Stimulated activated CD8-positive, alpha-beta memory T cell treated with anti-CD3 and anti-CD28 coated beads, Interleukin-15, amount 100 ng/mL, for 1 hour (primary cell): Measurements from ENCODE around the gene SPRED1.

ENCODE experiments used
- DNase-seq: peaks from one replicate; pipeline ENCODE4 v3.0.0-alpha.2; 2020; ENCODE audit warnings: low read depth

The SPRED1 gene

GRCh38 chr15:38362355-38362754 is 109.7 kb downstream of the SPRED1 start:
- DNase-seq, result no peak

DNA sequence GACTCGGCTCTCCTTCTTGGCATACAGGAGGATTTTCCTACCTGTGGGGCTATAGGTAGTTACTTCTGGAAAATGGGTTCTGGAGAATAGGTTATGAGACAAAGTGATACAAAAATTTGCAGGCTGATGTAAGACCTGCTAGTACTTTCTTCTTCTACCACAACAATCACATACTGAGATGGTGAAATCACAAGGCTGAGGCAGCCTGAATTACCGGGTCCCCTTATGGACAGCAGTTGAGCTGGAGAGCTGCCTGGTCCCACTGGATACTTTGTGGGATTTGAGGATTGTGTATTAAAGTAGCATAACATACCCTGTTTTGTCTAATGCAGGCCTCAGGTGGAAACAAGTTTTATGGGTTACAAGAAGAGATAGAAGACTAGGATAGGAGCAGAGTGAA is 114.8 kb downstream of the SPRED1 start:
- DNase-seq, result no peak

DNA sequence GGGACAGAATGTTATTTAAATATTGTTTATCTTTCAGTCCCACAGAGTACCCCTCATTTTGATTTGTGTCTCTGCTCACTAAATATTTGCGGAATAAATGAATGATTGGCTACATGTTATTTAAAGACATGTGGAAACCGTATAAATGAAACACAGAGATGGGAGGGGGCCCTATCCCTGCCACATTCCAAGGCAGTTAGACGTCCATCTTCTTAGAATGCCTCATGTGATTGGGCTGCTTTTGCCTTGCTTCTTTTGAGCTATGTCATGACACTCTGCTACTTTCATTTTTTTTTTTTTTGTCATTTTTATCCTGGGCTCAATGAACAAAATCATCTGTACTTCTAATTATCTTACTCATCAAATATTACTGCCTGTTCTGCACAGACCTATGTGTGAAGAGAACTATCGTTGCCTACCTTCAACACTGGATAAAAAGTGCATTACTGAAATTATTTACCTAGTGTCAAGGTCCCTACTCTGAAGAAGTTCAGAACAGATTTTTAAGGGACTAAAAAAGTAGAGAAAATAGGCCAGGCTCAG is 117.4 kb downstream of the SPRED1 start:
- no peak for DNase-seq

DNA sequence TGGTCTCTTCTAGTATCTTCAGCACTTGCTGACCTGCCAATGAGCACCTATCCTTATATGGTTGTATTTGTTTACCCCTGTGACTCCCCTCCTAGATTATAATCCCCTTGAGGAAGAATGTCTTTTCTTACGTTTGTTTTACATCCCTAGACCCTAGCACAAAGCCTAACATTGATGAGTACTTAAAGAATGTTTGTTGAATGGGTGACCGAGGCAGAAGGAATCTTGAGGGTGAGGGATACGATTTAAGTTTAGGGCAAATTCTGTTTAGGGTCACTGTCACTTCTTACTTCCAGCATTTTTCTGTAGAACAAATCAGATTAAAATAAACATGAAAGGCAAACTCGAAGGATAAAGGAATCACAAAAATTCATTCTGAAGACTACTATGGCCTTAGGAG is 120.4 kb downstream of the SPRED1 start:
- DNase-seq, result no peak

DNA sequence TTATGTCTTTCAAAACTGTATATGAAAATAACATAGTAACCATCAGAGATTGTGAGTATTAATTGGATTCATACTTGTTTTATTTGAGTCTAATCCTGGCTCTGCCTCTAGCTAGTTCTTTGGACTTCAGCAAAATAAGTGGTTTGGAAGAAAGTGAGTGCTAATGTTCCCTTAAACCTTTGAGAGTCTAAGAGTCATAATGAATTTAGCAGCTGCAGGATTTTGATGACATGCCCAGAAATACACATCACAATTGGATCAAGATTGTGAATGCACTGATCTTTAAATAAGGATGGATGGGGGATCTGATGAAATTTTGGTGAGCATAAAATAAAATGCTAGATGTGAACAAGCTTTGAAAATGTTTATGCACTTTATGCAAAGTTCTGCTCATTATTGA is 121.4 kb downstream of the SPRED1 start:
- DNase-seq, result no peak

- no peak for DNase-seq
Observed at GRCh38 chr15:38374556-38374955, 121.9 kb downstream of the SPRED1 start.

DNA sequence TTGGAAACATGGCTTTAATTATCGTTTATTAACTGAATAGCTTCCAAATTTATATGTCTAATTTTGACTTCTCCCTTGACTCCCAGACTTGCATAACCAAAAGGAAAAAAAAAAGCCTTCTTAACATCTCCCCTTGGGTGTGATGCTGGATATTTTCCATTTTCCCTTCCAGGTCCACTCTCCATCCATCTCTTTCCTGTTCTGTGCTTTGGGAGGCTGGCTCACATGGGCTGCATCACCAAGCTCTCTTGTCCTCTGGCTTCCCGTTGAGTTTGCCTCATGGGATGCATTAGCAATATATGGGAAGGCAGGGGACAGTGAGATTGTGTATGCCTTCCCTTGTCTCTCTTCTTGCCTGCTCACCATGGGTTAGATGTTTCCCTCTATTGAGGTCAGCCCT is 123.4 kb downstream of the SPRED1 start:
- no peak for DNase-seq

DNA sequence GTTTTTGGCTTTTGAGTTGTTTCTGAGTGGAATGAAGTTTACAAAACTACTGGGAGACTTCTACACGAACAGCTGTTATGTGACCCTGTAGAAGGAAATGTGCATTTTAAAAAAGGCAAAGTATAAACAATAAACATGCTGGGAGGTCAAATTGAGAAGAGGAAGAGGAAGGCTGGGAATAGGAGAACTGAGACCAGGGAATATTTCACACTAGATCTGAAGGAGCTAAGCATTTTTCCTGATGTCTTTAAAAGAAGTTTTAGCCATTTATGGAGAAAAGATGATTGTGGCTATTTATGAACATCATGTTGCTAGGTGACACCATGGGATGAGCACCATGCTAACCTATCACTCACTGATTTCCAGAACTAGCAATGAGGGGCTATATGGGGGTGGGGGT is 125.0 kb downstream of the SPRED1 start:
- no peak for DNase-seq

DNA sequence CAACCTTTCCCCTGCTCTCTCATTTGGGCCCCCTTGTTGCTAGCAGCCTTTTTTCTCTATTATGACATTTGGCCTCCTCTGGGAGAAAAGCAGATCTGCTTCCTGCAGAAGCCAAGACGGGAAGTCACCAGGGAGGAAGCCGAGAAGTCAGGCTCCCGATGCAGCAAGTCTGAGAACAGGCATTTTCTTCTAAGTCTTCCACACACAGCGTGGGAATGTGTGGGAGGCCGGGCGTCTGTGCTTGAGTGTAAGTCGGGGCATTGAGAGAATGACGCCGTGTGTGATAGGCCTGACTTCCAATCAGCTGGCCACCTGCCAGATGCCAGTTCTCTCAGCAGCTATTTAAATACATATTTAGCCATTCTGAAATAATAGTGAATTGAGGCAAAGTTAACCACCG is 125.5 kb downstream of the SPRED1 start:
- DNase-seq, result no peak

- peak; percentile 37 for DNase-seq
Observed at GRCh38 chr15:38389924-38390542, 137.4 kb downstream of the SPRED1 start.

GRCh38 chr15:38391191-38391590 is 138.6 kb downstream of the SPRED1 start:
- DNase-seq, result no peak

GRCh38 chr15:38398134-38398533 is 145.5 kb downstream of the SPRED1 start:
- no peak for DNase-seq

DNA sequence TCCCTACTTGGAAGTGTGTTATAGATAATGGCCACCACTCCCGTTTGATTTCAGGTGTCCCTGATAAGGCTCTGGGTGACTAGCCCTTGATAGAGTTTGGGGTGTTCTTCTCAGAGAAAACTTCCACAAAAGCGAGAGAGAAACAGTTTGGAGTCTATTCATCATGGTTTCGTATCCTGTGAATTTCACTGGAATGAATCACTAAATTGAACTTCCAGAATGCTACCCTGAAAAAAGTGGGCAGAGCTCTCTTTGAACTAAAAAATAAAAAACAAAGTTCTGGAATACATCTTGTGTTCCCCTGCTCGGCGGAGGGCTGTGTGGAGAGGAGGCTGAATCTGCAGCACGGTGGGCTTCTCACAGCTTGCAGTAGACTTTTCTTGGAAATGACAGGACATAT is 148.5 kb downstream of the SPRED1 start:
- DNase-seq, result no peak

DNA sequence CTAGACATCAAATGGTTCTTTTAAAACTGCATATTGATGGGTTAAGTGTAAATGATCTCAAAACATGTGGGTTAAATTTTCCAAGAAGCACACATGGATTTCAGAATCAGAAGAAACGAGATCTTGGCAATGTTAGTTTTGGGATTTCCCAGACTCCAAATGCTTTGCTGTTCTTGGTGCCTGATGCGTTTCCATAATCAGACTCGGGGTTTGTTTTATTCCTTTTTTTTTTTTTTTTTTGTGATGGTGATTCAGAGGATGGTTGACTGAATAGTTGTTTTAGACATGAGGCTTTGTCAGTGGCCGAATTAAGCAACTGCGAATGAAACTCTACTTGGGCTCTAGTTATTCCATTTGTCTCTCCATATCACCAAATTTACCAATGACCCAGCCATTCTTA is 149.1 kb downstream of the SPRED1 start:
- DNase-seq, result no peak

GRCh38 chr15:38406436-38406835 is 153.8 kb downstream of the SPRED1 start:
- no peak for DNase-seq
